ENCODE results near the gene GOLGA2. TPM values are rescaled to one million over a fixed set of nuclear protein-coding genes. Genes with fewer than 3 reads are reported as not detected.

GOLGA2 gene
- polyA plus RNA-seq, 1 experiment, result 112 TPM

DNA sequence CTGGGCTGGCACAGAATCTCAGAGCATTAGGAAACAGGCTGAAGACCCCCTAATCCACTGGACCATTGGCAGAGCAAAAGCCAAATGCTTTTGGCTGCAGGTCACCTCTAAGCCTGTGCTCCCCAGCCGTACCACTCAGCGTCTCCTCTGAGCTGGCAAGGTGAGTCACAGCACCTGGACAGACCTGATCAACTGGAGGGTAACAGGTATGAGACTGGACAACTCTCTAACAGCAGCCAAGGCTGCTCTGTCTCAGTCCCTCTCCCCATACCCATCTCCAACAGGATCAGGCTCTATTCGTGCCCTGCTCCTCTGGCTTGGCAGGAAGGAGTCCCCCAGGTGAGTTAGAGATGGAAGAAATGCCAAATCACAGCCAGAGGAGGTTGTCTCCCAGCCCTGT, 4.7 kb downstream of the GOLGA2 start:
- ChIA-PET CTCF (interaction anchor here (0.9 kb wide), 1 partner anchor 16 kb away, joined by 4 read pairs; no protein-coding TSS in a partner anchor), POLR2A (interaction anchor here (0.7 kb wide), 1 partner anchor 140 kb away, joined by 8 read pairs; no protein-coding TSS in a partner anchor)
- TF ChIP-seq, protein P1, sequence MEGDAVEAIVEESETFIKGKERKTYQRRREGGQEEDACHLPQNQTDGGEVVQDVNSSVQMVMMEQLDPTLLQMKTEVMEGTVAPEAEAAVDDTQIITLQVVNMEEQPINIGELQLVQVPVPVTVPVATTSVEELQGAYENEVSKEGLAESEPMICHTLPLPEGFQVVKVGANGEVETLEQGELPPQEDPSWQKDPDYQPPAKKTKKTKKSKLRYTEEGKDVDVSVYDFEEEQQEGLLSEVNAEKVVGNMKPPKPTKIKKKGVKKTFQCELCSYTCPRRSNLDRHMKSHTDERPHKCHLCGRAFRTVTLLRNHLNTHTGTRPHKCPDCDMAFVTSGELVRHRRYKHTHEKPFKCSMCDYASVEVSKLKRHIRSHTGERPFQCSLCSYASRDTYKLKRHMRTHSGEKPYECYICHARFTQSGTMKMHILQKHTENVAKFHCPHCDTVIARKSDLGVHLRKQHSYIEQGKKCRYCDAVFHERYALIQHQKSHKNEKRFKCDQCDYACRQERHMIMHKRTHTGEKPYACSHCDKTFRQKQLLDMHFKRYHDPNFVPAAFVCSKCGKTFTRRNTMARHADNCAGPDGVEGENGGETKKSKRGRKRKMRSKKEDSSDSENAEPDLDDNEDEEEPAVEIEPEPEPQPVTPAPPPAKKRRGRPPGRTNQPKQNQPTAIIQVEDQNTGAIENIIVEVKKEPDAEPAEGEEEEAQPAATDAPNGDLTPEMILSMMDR (IDR thresholded peaks at IDR 0.05; ENCODE audit: low read depth, low read length), result no peak
- peaks cover 3% of the 10 kb centered on the region; the same call in 1 of the 2 replicates for H3K9me3 ChIP-seq (ENCODE audit: control insufficient read depth, insufficient read depth, low read length)
- no peak overlapping the region for H3K4me3 ChIP-seq (ENCODE audit: low read depth, low read length)
- no peak overlapping the region for H3K27ac ChIP-seq (ENCODE audit: low read depth, low read length)
- H3K27me3 ChIP-seq (ENCODE audit: control insufficient read depth, insufficient read depth, low read length), result no peaks in the 10 kb centered on the region
- no peak for DNase-seq (ENCODE audit: low read depth, low spot score)

DNA sequence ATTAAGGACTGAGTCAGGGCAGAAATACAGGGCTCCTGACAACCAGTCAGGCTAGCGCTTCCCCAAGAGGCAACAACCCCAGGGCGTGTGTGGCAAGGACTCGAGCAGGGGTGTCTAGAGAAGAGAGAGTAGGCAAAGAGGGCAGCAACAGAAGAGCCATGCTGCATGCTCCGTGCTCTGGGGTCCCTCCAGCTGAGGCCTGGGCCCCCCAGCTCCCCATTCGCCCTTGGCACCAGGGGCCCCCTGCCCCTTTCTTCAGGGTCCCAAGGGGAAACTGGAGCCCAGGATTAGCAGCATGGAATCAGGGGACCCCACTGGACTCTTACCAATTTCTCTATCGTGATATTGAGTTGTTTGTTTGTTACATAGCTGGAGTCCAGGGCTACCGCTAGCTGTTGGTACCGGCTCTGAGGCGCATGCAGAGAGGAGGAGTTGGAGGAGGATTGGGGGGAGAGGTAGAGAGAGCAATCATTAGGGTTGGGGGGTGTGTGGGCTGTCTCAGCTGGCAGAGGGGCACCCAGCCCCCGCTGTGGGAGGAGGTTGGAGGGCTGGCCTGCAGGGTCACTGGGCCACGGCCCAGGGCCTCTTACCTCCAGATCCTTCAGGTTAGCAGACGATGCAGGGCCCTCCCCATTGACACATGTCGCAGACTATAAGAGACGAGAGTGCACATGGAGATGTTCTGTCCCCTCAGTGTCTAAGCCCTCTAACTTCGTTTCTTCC, 8.8 kb downstream of the GOLGA2 start:
- no peak overlapping the region for H3K4me3 ChIP-seq (ENCODE audit: low read depth, low read length)
- ChIA-PET CTCF (interaction anchor here (3.8 kb wide), 1 partner anchor 12 kb away, joined by 10 read pairs; no protein-coding TSS in a partner anchor), POLR2A (no interaction called here)
- no peaks in the 10 kb centered on the region for H3K9me3 ChIP-seq (ENCODE audit: control insufficient read depth, insufficient read depth, low read length)
- TF ChIP-seq, protein P1 (IDR thresholded peaks at IDR 0.05; ENCODE audit: low read depth, low read length), result no peak
- H3K27me3 ChIP-seq (ENCODE audit: control insufficient read depth, insufficient read depth, low read length), result no peaks in the 10 kb centered on the region
- H3K27ac ChIP-seq (ENCODE audit: low read depth, low read length), result no peak overlapping the region
- DNase-seq (ENCODE audit: low read depth, low spot score), result no peak

DNA sequence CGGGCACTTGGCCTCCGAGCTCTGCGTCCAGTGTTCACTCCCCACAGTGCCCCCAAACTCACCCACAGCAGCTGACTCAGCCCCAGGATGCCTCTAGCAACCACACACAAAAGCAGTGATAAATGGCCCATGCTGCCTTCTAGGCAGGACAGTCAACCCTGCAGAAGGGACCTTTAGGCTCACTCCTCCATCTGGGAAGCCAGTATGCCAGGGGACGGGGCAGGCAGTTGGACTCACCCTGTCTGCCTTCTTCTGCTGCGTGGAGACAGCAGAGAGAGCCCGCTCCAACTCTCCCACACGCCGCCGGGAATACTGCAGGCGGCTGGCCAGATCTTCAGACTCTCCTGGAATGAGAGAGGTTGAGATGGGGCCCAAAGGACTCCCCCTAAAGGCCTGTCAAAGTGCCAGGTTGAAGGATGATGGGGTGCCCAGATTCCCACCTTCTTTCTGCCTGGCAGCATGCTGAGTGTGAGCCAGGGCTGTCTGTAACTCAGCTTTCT, 10.4 kb downstream of the GOLGA2 start:
- CTCF ChIA-PET, result interaction anchor here (0.5 kb wide), 1 partner anchor 1432 kb away, joined by 3 read pairs; no protein-coding TSS in a partner anchor
- Histone ChIP-seq H3K27me3 (ENCODE audit: control insufficient read depth, insufficient read depth, low read length) (no peaks in the 10 kb centered on the region), H3K4me3 (ENCODE audit: low read depth, low read length) (no peak overlapping the region), H3K9me3 (ENCODE audit: control insufficient read depth, insufficient read depth, low read length) (no peaks in the 10 kb centered on the region), H3K27ac (ENCODE audit: low read depth, low read length) (no peak overlapping the region)
- no peak for DNase-seq (ENCODE audit: low read depth, low spot score)
- POLR2A ChIA-PET, result no interaction called here
- TF ChIP-seq, protein P1 (IDR thresholded peaks at IDR 0.05; ENCODE audit: low read depth, low read length), result no peak

DNA sequence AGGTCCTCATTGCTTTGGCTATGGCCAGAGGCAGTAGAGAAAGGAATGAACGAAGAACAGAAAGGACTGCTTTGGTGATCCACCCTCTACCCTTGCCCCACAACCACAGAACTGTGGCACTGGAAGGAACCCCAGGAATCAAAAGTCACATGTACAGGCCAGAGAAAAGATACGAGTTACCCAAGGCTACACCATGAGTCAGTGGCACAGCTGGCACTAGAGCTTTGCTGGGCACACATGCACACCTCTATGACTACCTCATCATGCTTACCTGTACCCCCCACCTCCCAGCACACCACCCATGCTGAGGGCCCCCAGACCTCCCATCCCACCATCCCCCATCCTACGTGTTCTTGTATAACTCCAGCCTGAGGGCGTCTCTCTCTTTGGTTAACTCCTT, 13.1 kb downstream of the GOLGA2 start:
- no peak for DNase-seq (ENCODE audit: low read depth, low spot score)
- Histone ChIP-seq H3K9me3 (ENCODE audit: control insufficient read depth, insufficient read depth, low read length) (no peaks in the 10 kb centered on the region; the same call in 1 of the 2 replicates), H3K4me3 (ENCODE audit: low read depth, low read length) (no peak overlapping the region), H3K27me3 (ENCODE audit: control insufficient read depth, insufficient read depth, low read length) (no peaks in the 10 kb centered on the region), H3K27ac (ENCODE audit: low read depth, low read length) (no peak overlapping the region)
- POLR2A ChIA-PET, result interaction anchor here (1.8 kb wide), 1 partner anchor 13 kb away, joined by 6 read pairs; the partner anchor contains the start of genes GOLGA2 and SWI5
- CTCF ChIA-PET, result interaction anchor here (0.6 kb wide), 1 partner anchor 59 kb away, joined by 3 read pairs; no protein-coding TSS in a partner anchor
- TF ChIP-seq, protein P1 (IDR thresholded peaks at IDR 0.05; ENCODE audit: low read depth, low read length), result no peak

DNA sequence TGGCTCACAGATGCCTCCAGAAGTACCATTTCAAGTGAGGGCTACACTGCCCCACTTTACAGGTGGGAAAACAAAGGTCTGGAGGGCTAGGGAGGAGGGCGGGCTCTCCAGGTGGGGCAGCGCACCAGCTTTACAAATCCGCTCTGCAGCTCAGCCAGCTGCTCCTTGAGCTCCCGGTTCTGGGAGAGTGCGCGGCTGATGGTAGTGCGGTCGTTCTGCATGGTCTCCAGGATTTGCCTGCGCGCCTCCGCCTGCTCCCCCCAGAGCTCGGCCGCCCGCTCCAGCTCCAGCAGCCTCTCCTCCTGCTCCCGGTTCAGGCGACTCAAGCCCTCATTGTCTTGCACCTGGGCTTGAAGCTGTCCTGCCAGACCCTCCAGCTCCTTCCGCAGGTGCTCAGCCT, 15.5 kb downstream of the GOLGA2 start:
- Histone ChIP-seq H3K27me3 (ENCODE audit: control insufficient read depth, insufficient read depth, low read length) (no peaks in the 10 kb centered on the region), H3K9me3 (ENCODE audit: control insufficient read depth, insufficient read depth, low read length) (no peaks in the 10 kb centered on the region; the same call in 1 of the 2 replicates), H3K4me3 (ENCODE audit: low read depth, low read length) (no peak overlapping the region), H3K27ac (ENCODE audit: low read depth, low read length) (no peak overlapping the region)
- ChIA-PET POLR2A (interaction anchor here (0.7 to 0.9 kb wide), 2 partner anchors 15 to 59 kb away, joined by 3 to 11 read pairs; no protein-coding TSS in a partner anchor), CTCF (no interaction called here)
- TF ChIP-seq, protein P1 (IDR thresholded peaks at IDR 0.05; ENCODE audit: low read depth, low read length), result no peak
- no peak for DNase-seq (ENCODE audit: low read depth, low spot score)
